IMR-90 (cell line): Measurements from ENCODE around the gene GJB3. TPM values are rescaled to one million over a fixed set of nuclear protein-coding genes. Genes with fewer than 3 reads are reported as not detected.

Source experiments
- ATAC-seq: fragments of 200-7000 bp; cut with Tn5 transposase; 2 replicates; pipeline ENCODE4 v1.9.1; 2020; ENCODE audit warnings: low read depth, mild to moderate bottlenecking, moderate library complexity
- BruUV-seq: library from RNA; stranded (reverse); fragments of 400-500 nt; replicated peaks from 2 replicates; lab custom pipeline; 2021; lab: Mats Ljungman, UMichigan
- CTCF ChIA-PET: fragments of 300-600 bp; formaldehyde crosslinking; extraction: SDS; loops from one replicate; lab custom pipeline; 2021; ENCODE audit warnings: antibody characterized with exemption; lab: Yijun Ruan, JAX
- POLR2A ChIA-PET: fragments of 300-600 bp; sonication (Branson Sonifier 250); formaldehyde crosslinking; loops from one replicate; lab custom pipeline; 2022; ENCODE audit warnings: antibody characterized with exemption; ENCODE audit not compliant: unreplicated experiment; lab: Charles Lee
- DNase-seq: peaks from one replicate; pipeline ENCODE4 v3.0.0; 2013
- H2AFZ ChIP-seq: replicated peaks from 2 replicates; pipeline ENCODE3; 2013; ENCODE audit warnings: low read length, mild to moderate bottlenecking; ENCODE audit not compliant: poor library complexity
- H2AK5ac ChIP-seq: 2 replicates; pipeline ENCODE4 v1.6.1; 2013; ENCODE audit warnings: low read depth, low read length, inconsistent platforms
- H2AK9ac ChIP-seq: replicated peaks from 2 replicates; pipeline ENCODE3; 2013; ENCODE audit warnings: mild to moderate bottlenecking, low read depth, low read length, moderate library complexity; ENCODE audit not compliant: poor library complexity
- H2BK120ac ChIP-seq: 2 replicates; pipeline ENCODE4 v1.6.1; 2013; ENCODE audit warnings: low read depth, low read length, inconsistent platforms
- H2BK15ac ChIP-seq: 3 replicates; pipeline ENCODE4 v1.6.1; 2013; ENCODE audit warnings: low read depth, low read length, inconsistent platforms
- H2BK20ac ChIP-seq: 2 replicates; pipeline ENCODE4 v1.6.1; 2013; ENCODE audit warnings: low read depth, mild to moderate bottlenecking, inconsistent platforms, low read length, moderate library complexity
- H2BK5ac ChIP-seq: 2 replicates; pipeline ENCODE4 v1.6.1; 2013; ENCODE audit warnings: mild to moderate bottlenecking, low read depth, low read length, inconsistent platforms; ENCODE audit not compliant: poor library complexity, severe bottlenecking
- H3K14ac ChIP-seq: replicated peaks from 2 replicates; pipeline ENCODE4 v1.6.1; 2013; ENCODE audit warnings: low read depth, low read length, inconsistent platforms
- H3K18ac ChIP-seq: 2 replicates; pipeline ENCODE4 v1.6.1; 2013; ENCODE audit warnings: low read depth, low read length, control low read depth
- H3K23ac ChIP-seq: 2 replicates; pipeline ENCODE4 v1.6.1; 2013; ENCODE audit warnings: low read depth, low read length, inconsistent platforms
- H3K27ac ChIP-seq: 2 replicates; pipeline ENCODE4 v1.5.1; 2013; ENCODE audit warnings: mild to moderate bottlenecking, control low read depth, low read length; ENCODE audit not compliant: insufficient read depth
- H3K27me3 ChIP-seq: 2 replicates; pipeline ENCODE4 v1.6.1; 2013; ENCODE audit warnings: low read length; ENCODE audit not compliant: control insufficient read depth, insufficient read depth
- H3K36me3 ChIP-seq: 2 replicates; pipeline ENCODE4 v1.6.1; 2013; ENCODE audit warnings: low read length, mixed read lengths; ENCODE audit not compliant: control insufficient read depth, insufficient read depth
- H3K4ac ChIP-seq: 2 replicates; pipeline ENCODE4 v1.6.1; 2013; ENCODE audit warnings: low read depth, low read length, inconsistent platforms
- H3K4me1 ChIP-seq: 2 replicates; pipeline ENCODE4 v1.6.1; 2013; ENCODE audit warnings: low read length, mixed read lengths; ENCODE audit not compliant: control insufficient read depth, insufficient read depth
- H3K4me2 ChIP-seq: 2 replicates; pipeline ENCODE4 v1.6.1; 2013; ENCODE audit warnings: low read depth, mild to moderate bottlenecking, control low read depth, low read length, moderate library complexity
- H3K4me3 ChIP-seq: 2 replicates; pipeline ENCODE4 v1.5.1; 2013; ENCODE audit warnings: low read depth, mild to moderate bottlenecking, control low read depth, low read length, moderate library complexity; ENCODE audit not compliant: insufficient read depth
- H3K56ac ChIP-seq: 2 replicates; pipeline ENCODE4 v1.6.1; 2013; ENCODE audit warnings: low read length, inconsistent platforms; ENCODE audit not compliant: insufficient read depth; ENCODE audit errors: extremely low read depth
- H3K79me1 ChIP-seq, 2 experiments: 2 replicates each; pipeline ENCODE4 v1.6.1; 2013; ENCODE audit warnings: low read length in 2 of 2, inconsistent platforms in 1 of 2, low read depth in 1 of 2
- H3K9ac ChIP-seq: 2 replicates; pipeline ENCODE4 v1.6.1; 2013; ENCODE audit warnings: low read depth, low read length, control low read depth
- H3K9me1 ChIP-seq: 2 replicates; pipeline ENCODE4 v1.6.1; 2013; ENCODE audit warnings: low read length, inconsistent platforms; ENCODE audit not compliant: insufficient read depth
- H3K9me3 ChIP-seq: 2 replicates; pipeline ENCODE4 v1.6.1; 2013; ENCODE audit warnings: low read length; ENCODE audit not compliant: control insufficient read depth, insufficient read depth
- H4K20me1 ChIP-seq: 2 replicates; pipeline ENCODE4 v1.6.1; 2013; ENCODE audit warnings: low read length, inconsistent platforms; ENCODE audit not compliant: insufficient read depth
- H4K5ac ChIP-seq: 2 replicates; pipeline ENCODE4 v1.6.1; 2013; ENCODE audit warnings: mild to moderate bottlenecking, low read depth, low read length, control low read depth
- H4K8ac ChIP-seq, 2 experiments: 2 replicates each; pipeline ENCODE4 v1.6.1; 2013; ENCODE audit warnings: low read depth in 2 of 2, low read length in 2 of 2, control low read depth in 1 of 2, inconsistent platforms in 1 of 2
- H4K91ac ChIP-seq: 2 replicates; pipeline ENCODE4 v1.6.1; 2013; ENCODE audit warnings: low read depth, low read length, inconsistent platforms; ENCODE audit not compliant: insufficient read depth
- BHLHE40 ChIP-seq: fragments of 150-350 bp; IDR thresholded peaks from 2 replicates; pipeline ENCODE4 v1.6.1; 2016; ENCODE audit warnings: mild to moderate bottlenecking, low read depth, low read length
- CHD1 ChIP-seq: IDR thresholded peaks from 2 replicates; pipeline ENCODE4 v1.6.1; 2012; ENCODE audit warnings: low read depth, low read length, improper control_type of control experiment
- FOS ChIP-seq: fragments of 150-350 bp; IDR thresholded peaks from 2 replicates; pipeline ENCODE4 v1.6.1; 2016; ENCODE audit warnings: low read depth, low read length
- MAZ ChIP-seq: IDR thresholded peaks from 2 replicates; pipeline ENCODE4 v1.6.1; 2012; ENCODE audit warnings: low read depth, mild to moderate bottlenecking, low read length, improper control_type of control experiment, moderate library complexity, borderline replicate concordance
- NFE2L2 ChIP-seq: fragments of 150-350 bp; IDR thresholded peaks from 2 replicates; pipeline ENCODE4 v1.6.1; 2016; ENCODE audit warnings: low read depth, mild to moderate bottlenecking, low read length
- POLR2A ChIP-seq: IDR thresholded peaks from 2 replicates; pipeline ENCODE4 v1.6.1; 2012; ENCODE audit warnings: mild to moderate bottlenecking, low read depth, low read length
- RAD21 ChIP-seq: IDR thresholded peaks from 2 replicates; pipeline ENCODE4 v1.6.1; 2012; ENCODE audit warnings: low read length, improper control_type of control experiment
- RCOR1 ChIP-seq: IDR thresholded peaks from 2 replicates; pipeline ENCODE4 v1.6.1; 2012; ENCODE audit warnings: mild to moderate bottlenecking, low read length, improper control_type of control experiment; ENCODE audit not compliant: insufficient replicate concordance
- RFX5 ChIP-seq: IDR thresholded peaks from 2 replicates; pipeline ENCODE4 v1.8.0; 2012; ENCODE audit warnings: low read depth, mild to moderate bottlenecking, low read length, moderate library complexity
- SMC3 ChIP-seq: fragments of 150-350 bp; IDR thresholded peaks from 2 replicates; pipeline ENCODE4 v1.6.1; 2016; ENCODE audit warnings: low read depth, mild to moderate bottlenecking, antibody characterized with exemption, low read length, moderate library complexity
- USF2 ChIP-seq: fragments of 150-350 bp; IDR thresholded peaks from 2 replicates; pipeline ENCODE4 v1.6.1; 2017; ENCODE audit warnings: mild to moderate bottlenecking, antibody characterized with exemption, low read length, low read depth
- WGBS, 2 experiments: methylation state at CpG; one replicate each; pipeline versions ENCODE4 v1.1.5 to v1.1.7; 2013; ENCODE audit warnings: missing lambda C conversion rate in 2 of 2; ENCODE audit not compliant: insufficient read length in 1 of 2; ENCODE audit errors: extremely low coverage in 2 of 2; 5-methylcytosine and 5-hydroxymethylcytosine counted together
- dilution Hi-C: fragments of 300-500 bp; cut with HindIII; formaldehyde crosslinking; loops from one replicate; pipeline ENCODE4 v1.14.3; 2018; ENCODE audit warnings: low sequenced_read_pairs; ENCODE audit not compliant: unreplicated experiment
- in situ Hi-C: fragments of 300-500 bp; cut with MboI; formaldehyde crosslinking; loops from 3 replicates; pipeline ENCODE4 v1.14.3; 2019; ENCODE audit warnings: low sequenced_read_pairs, inconsistent platforms, mixed read lengths
- intact Hi-C: fragments of 100-400 bp; cut with micrococcal nuclease; formaldehyde crosslinking; loops from 2 replicates; pipeline ENCODE4 v1.10.0; 2022
- polyA plus RNA-seq, 3 experiments: library from polyadenylated mRNA; depleted of rRNA; stranded (reverse); fragments of >200 nt; gene quantifications; 2 replicates each; pipeline ENCODE4 v1.2.3, GENCODE V29; 2012; ENCODE audit warnings: low replicate concordance in 1 of 3
- total RNA-seq: library from RNA; depleted of rRNA; stranded (reverse); fragments of >200 nt; gene quantifications from 2 replicates; pipeline ENCODE4 v1.2.3, GENCODE V29; 2012
- TF ChIP-seq, protein P1 (sequence below): conservative IDR thresholded peaks from 2 replicates; pipeline ENCODE4 v1.5.1; 2012; ENCODE audit warnings: mild to moderate bottlenecking, low read depth, low read length, improper control_type of control experiment

Gene GJB3
- total and polyA plus RNA-seq, 2 of the 4 experiments (the other 2 are of a cell fraction): not detected

DNA sequence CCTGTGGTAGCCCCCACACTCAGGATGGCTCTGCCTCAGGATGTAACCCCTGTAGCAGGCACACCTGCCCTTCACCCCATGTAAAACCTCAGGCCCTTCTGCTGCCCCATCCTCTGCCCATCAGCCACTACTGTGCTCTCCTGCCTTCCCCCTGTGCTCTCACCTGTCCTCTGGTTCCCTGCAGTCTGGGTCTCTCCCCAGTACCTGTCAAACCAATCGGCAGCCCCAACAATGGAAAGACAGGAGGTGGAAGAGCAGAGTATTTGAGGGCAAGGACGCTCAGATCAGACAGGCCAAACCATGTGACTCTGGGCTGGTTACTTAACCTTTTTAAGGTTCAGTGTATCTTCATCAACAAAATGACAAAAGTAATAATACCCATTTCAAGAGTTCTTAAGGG, 47.6 kb downstream of the GJB3 start:
- no peaks in the 10 kb centered on the region for H3K36me3 ChIP-seq
- no peak overlapping the region for H3K4me2 ChIP-seq
- H2AK9ac ChIP-seq: no peak overlapping the region
- no TSS peak for BruUV-seq
- H3K4ac ChIP-seq: no peak overlapping the region
- H2BK15ac ChIP-seq: no peak overlapping the region
- H2BK120ac ChIP-seq: no peak overlapping the region
- dilution Hi-C loops: no loop called here
- DNase-seq: no peak
- no peak overlapping the region for H2AFZ ChIP-seq
- H4K8ac ChIP-seq: no peak overlapping the region
- H3K79me1 ChIP-seq: no peaks in the 10 kb centered on the region
- intact Hi-C loops: no loop called here
- no peak overlapping the region for H2AK5ac ChIP-seq
- H2BK5ac ChIP-seq: no peak overlapping the region
- no peaks in the 10 kb centered on the region; the same call in 1 of the 2 replicates for H3K9me1 ChIP-seq
- in situ Hi-C loops: no loop called here
- no CpG with 5 or more reads among the region's 2 CpGs for WGBS, 2 experiments
- H3K18ac ChIP-seq: no peak overlapping the region
- H4K5ac ChIP-seq: no peak overlapping the region
- H3K14ac ChIP-seq: no peak overlapping the region
- H4K20me1 ChIP-seq: no peaks in the 10 kb centered on the region
- no peak overlapping the region for H3K23ac ChIP-seq
- H3K27me3 ChIP-seq: no peaks in the 10 kb centered on the region
- no peak for ATAC-seq
- no peak overlapping the region for H3K27ac ChIP-seq
- H3K4me3 ChIP-seq: no peak overlapping the region
- no peak overlapping the region for H3K56ac ChIP-seq
- ChIA-PET CTCF (no interaction called here), POLR2A (no interaction called here)
- H3K4me1 ChIP-seq: no peaks in the 10 kb centered on the region
- H3K9me3 ChIP-seq: no peaks in the 10 kb centered on the region
- H3K9ac ChIP-seq: no peak overlapping the region
- no peak overlapping the region for H4K91ac ChIP-seq
- no peak for TF ChIP-seq BHLHE40
- no peak for TF ChIP-seq RCOR1
- TF ChIP-seq MAZ: no peak
- no peak for TF ChIP-seq POLR2A
- no peak for TF ChIP-seq FOS
- no peak for TF ChIP-seq RAD21
- TF ChIP-seq SMC3: no peak
- TF ChIP-seq USF2: no peak
- TF ChIP-seq RFX5: no peak
- no peak for TF ChIP-seq CHD1
- TF ChIP-seq, protein P1, sequence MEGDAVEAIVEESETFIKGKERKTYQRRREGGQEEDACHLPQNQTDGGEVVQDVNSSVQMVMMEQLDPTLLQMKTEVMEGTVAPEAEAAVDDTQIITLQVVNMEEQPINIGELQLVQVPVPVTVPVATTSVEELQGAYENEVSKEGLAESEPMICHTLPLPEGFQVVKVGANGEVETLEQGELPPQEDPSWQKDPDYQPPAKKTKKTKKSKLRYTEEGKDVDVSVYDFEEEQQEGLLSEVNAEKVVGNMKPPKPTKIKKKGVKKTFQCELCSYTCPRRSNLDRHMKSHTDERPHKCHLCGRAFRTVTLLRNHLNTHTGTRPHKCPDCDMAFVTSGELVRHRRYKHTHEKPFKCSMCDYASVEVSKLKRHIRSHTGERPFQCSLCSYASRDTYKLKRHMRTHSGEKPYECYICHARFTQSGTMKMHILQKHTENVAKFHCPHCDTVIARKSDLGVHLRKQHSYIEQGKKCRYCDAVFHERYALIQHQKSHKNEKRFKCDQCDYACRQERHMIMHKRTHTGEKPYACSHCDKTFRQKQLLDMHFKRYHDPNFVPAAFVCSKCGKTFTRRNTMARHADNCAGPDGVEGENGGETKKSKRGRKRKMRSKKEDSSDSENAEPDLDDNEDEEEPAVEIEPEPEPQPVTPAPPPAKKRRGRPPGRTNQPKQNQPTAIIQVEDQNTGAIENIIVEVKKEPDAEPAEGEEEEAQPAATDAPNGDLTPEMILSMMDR: no peak
- TF ChIP-seq NFE2L2: no peak
- no peak overlapping the region for H2BK20ac ChIP-seq
